Measurements from ENCODE around the gene SIRPG. TPM values are rescaled to one million over a fixed set of nuclear protein-coding genes. Genes with fewer than 3 reads are reported as not detected.

SIRPG gene
- total and polyA plus RNA-seq, 10 donors: 5.1 to 13.6 (median 9.0) TPM

DNA sequence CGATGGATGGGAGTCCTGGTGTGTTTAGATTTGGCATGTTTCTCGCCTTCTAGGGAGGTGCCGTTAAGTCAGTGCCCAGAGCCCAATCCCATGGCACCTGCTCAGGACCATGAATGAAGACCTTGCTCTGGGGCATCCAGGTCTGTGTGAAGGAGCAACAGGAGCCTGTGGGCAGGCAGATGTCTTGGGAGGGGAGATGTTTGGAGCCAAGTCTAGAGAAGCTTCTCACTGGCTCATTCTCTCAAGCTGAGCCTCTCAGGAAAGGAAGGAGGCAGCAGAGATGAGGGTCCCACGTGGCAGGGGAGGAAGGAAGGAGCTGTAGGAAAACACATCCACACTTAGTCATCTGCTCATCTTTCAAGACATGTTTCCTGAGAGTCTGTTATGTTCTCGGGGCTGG, 28.3 kb downstream of the SIRPG start:
- intact Hi-C loops (cut with DNase I; ENCODE audit: low total_unique reads): no loop called here
- TF ChIP-seq, protein P1, sequence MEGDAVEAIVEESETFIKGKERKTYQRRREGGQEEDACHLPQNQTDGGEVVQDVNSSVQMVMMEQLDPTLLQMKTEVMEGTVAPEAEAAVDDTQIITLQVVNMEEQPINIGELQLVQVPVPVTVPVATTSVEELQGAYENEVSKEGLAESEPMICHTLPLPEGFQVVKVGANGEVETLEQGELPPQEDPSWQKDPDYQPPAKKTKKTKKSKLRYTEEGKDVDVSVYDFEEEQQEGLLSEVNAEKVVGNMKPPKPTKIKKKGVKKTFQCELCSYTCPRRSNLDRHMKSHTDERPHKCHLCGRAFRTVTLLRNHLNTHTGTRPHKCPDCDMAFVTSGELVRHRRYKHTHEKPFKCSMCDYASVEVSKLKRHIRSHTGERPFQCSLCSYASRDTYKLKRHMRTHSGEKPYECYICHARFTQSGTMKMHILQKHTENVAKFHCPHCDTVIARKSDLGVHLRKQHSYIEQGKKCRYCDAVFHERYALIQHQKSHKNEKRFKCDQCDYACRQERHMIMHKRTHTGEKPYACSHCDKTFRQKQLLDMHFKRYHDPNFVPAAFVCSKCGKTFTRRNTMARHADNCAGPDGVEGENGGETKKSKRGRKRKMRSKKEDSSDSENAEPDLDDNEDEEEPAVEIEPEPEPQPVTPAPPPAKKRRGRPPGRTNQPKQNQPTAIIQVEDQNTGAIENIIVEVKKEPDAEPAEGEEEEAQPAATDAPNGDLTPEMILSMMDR (IDR thresholded peaks at IDR 0.05 in 8 of 11, conservative IDR thresholded peaks at IDR 0.05 in 3 of 11): no peak
- TF ChIP-seq POLR2AphosphoS5 (IDR thresholded peaks at IDR 0.05): no peak
- no peak for TF ChIP-seq POLR2A (IDR thresholded peaks at IDR 0.05)
- 60 to 72% (median 65%) methylated on average over 5 of the region's 5 CpGs for WGBS, 5 donors
- no peak overlapping the region for H3K4me3 ChIP-seq
- H3K27me3 ChIP-seq (replicated peaks in 1 of 7): no peaks in the 10 kb centered on the region
- no peaks in the 10 kb centered on the region for H3K9me3 ChIP-seq
- no peak for DNase-seq
- no peak overlapping the region for H3K27ac ChIP-seq
- H3K4me1 ChIP-seq: peaks cover 0 to 67% (median 13%) of the 10 kb centered on the region in 6 donors
- H3K36me3 ChIP-seq: no peaks in the 10 kb centered on the region

DNA sequence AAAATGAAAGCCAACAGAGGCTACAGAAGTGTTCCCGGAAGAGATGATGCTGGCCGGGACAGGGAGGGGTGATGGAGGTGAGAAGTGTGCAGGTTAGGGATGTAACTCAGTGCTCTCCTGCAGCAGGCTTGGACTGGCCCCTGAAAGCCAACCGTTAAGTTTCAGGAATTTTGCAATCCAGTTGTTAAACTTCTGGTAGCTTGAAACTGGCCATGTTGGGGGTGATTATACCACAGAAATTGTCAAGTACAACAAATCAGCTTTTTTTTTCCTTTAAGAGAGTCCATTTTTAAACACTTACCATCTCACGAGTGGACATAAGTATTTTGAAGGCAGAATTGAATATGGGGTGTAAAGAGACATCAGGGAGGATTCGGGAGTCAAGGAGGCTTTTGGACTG, 29.0 kb downstream of the SIRPG start:
- peaks cover 0 to 72% (median 20%) of the 10 kb centered on the region in 6 donors for H3K4me1 ChIP-seq
- no peaks in the 10 kb centered on the region for H3K27me3 ChIP-seq (replicated peaks in 1 of 7)
- no peak overlapping the region for H3K27ac ChIP-seq
- no peak for DNase-seq
- 67 to 87% (median 75%) methylated on average over 5 of the region's 5 CpGs for WGBS, 5 donors
- no peaks in the 10 kb centered on the region for H3K36me3 ChIP-seq
- no peaks in the 10 kb centered on the region for H3K9me3 ChIP-seq
- H3K4me3 ChIP-seq: no peak overlapping the region
- TF ChIP-seq, protein P1 (IDR thresholded peaks at IDR 0.05 in 8 of 11, conservative IDR thresholded peaks at IDR 0.05 in 3 of 11): no peak
- TF ChIP-seq POLR2AphosphoS5 (IDR thresholded peaks at IDR 0.05) (no peak), POLR2A (IDR thresholded peaks at IDR 0.05) (no peak)
- intact Hi-C loops (cut with DNase I; ENCODE audit: low total_unique reads): no loop called here

DNA sequence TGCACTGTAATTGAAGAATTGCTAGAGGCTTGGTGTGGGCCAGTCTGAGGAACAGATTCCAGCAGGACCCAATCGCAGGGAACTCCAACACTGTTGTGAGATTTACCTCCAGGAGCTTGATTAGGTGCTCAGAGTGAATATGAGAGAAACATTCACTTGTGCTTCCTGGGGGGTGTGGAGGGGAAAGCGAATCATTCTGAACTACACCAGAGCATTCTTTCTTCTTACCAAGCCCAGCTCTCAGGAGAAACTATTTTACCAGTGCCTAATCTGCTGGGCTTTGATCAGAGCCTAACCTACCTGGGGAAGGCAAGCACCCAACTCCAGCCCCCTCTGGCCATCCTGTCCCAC, 30.4 kb downstream of the SIRPG start:
- no peaks in the 10 kb centered on the region for H3K9me3 ChIP-seq
- peak overlapping the region in 2 of 8 donors; percentile 37 to 59 for H3K27ac ChIP-seq
- intact Hi-C loops (cut with DNase I; ENCODE audit: low total_unique reads): no loop called here
- no peaks in the 10 kb centered on the region for H3K36me3 ChIP-seq
- WGBS, 5 donors: 76 to 96% (median 84%) methylated on average over 2 of the region's 2 CpGs
- peaks cover 6 to 72% (median 32%) of the 10 kb centered on the region in 6 donors for H3K4me1 ChIP-seq
- H3K27me3 ChIP-seq (replicated peaks in 1 of 7): no peaks in the 10 kb centered on the region
- no peak for DNase-seq
- no peak overlapping the region for H3K4me3 ChIP-seq
- no peak for TF ChIP-seq POLR2AphosphoS5 (IDR thresholded peaks at IDR 0.05)
- TF ChIP-seq, protein P1 (IDR thresholded peaks at IDR 0.05 in 8 of 11, conservative IDR thresholded peaks at IDR 0.05 in 3 of 11): no peak
- TF ChIP-seq POLR2A (IDR thresholded peaks at IDR 0.05): no peak

DNA sequence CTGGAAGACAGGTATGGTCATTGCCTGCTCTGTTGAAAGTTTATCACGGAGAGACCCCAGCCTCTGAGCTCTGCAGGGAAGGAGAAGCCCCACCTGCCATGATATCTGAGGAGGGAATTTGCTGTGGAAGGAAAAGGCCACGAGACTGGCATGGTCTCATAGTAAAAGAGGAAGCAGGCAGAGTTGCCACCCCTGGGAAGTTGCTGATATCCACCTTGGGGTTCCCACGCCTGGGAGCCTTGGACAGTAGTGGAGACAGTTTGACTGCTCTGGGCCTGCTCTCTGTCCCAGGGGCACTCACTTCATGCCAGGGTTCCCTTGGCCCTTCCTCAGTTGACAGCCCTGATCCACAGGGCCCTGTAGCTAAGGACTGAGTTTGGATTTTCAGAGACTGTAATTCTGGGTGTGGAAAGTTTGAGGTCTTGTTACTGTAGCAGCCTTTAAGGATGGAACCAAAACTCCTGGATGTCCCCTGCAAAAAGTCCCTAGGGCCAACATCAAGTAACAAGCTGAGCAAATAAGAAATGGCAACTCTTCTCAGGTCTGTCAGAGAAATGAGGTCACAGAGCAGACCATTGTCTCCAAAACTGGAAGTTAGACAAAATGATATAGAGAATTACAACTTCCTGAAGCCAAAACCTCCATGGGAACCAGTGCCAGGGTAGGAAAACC, 30.9 kb downstream of the SIRPG start:
- 40 to 58% (median 55%) methylated on average over 3 of the region's 3 CpGs for WGBS, 5 donors

More for the DNA sequence above, 30.9 kb downstream of the SIRPG start:
- Histone ChIP-seq H3K9me3 (no peaks in the 10 kb centered on the region), H3K27ac (peak overlapping the region in 3 of 8 donors; percentile 5 to 59 (median 37)), H3K36me3 (no peaks in the 10 kb centered on the region), H3K27me3 (replicated peaks in 1 of 7) (no peaks in the 10 kb centered on the region), H3K4me1 (peaks cover 6 to 72% (median 37%) of the 10 kb centered on the region in 6 donors), H3K4me3 (no peak overlapping the region)
- intact Hi-C loops (cut with DNase I; ENCODE audit: low total_unique reads): no loop called here
- TF ChIP-seq POLR2A (IDR thresholded peaks at IDR 0.05) (no peak), POLR2AphosphoS5 (IDR thresholded peaks at IDR 0.05) (no peak)
- TF ChIP-seq, protein P1 (IDR thresholded peaks at IDR 0.05 in 8 of 11, conservative IDR thresholded peaks at IDR 0.05 in 3 of 11): no peak
- DNase-seq: no peak
